H1 (cell line): ENCODE data around the gene TRIOBP. TPM values are rescaled to one million over a fixed set of nuclear protein-coding genes. Genes with fewer than 3 reads are reported as not detected.
A peak's percentile ranks its signal among the peaks of the same experiment; 100 is the strongest.

ENCODE experiments used
- CHD1 ChIP-seq: IDR thresholded peaks from 2 replicates; pipeline ENCODE4 v1.6.1; 2012; ENCODE audit warnings: low read depth, low read length, improper control_type of control experiment
- GABPA ChIP-seq: IDR thresholded peaks from 2 replicates; pipeline ENCODE4 v1.6.1; 2011; ENCODE audit warnings: mild to moderate bottlenecking, low read length, moderate library complexity, borderline replicate concordance; ENCODE audit not compliant: insufficient read depth
- HDAC2 ChIP-seq, 2 experiments: fragments of 300-600 bp in 1 of 2; sonication (generic) in 1 of 2; IDR thresholded peaks; 2 replicates each; pipeline ENCODE4 v1.6.1; 2011 to 2012; ENCODE audit warnings: low read depth in 2 of 2, low read length in 2 of 2, mild to moderate bottlenecking in 2 of 2, moderate library complexity in 2 of 2, borderline replicate concordance in 1 of 2, inconsistent platforms in 1 of 2
- KDM1A ChIP-seq: fragments of 200-600, 300-600 bp; sonication (generic); IDR thresholded peaks from 2 replicates; pipeline ENCODE4 v1.7.1; 2016; ENCODE audit warnings: mild to moderate bottlenecking, low read length, borderline replicate concordance
- NANOG ChIP-seq: IDR thresholded peaks from 2 replicates; pipeline ENCODE4 v1.6.1; 2011; ENCODE audit warnings: low read length, low read depth, mild to moderate bottlenecking, inconsistent platforms; ENCODE audit not compliant: insufficient read depth, poor library complexity, severe bottlenecking
- POLR2AphosphoS5 ChIP-seq: IDR thresholded peaks from 2 replicates; pipeline ENCODE4 v1.6.1; 2011; ENCODE audit warnings: low read depth, low read length
- RAD21 ChIP-seq, 2 experiments: IDR thresholded peaks in 1 of 2; conservative IDR thresholded peaks in 1 of 2; 2 replicates each; pipeline ENCODE4 v1.6.1; 2011; ENCODE audit warnings: low read depth in 2 of 2, low read length in 2 of 2, improper control_type of control experiment in 1 of 2, inconsistent platforms in 1 of 2, mild to moderate bottlenecking in 1 of 2, moderate library complexity in 1 of 2
- RXRA ChIP-seq: IDR thresholded peaks from 2 replicates; pipeline ENCODE4 v1.6.1; 2011; ENCODE audit warnings: low read depth, mild to moderate bottlenecking, low read length, moderate library complexity; ENCODE audit not compliant: insufficient read depth
- SIX5 ChIP-seq: IDR thresholded peaks from 2 replicates; pipeline ENCODE4 v1.6.1; 2011; ENCODE audit warnings: mild to moderate bottlenecking, low read depth, low read length
- SUZ12 ChIP-seq: fragments of 200-600 bp; sonication (generic); IDR thresholded peaks from 2 replicates; pipeline ENCODE4 v1.6.1; 2012; ENCODE audit warnings: mild to moderate bottlenecking, inconsistent platforms, low read length, moderate library complexity, mixed read lengths
- TCF12 ChIP-seq: IDR thresholded peaks from 2 replicates; pipeline ENCODE4 v1.6.1; 2011; ENCODE audit warnings: low read depth, mild to moderate bottlenecking, low read length
- ZNF274 ChIP-seq: IDR thresholded peaks from 2 replicates; pipeline ENCODE4 v1.7.0; 2012; ENCODE audit warnings: low read length, borderline replicate concordance; ENCODE audit errors: extremely low read depth
- polyA plus RNA-seq, 7 experiments: library from polyadenylated mRNA; depleted of rRNA in 3 of 7; stranded (reverse) in 5 of 7; unstranded in 2 of 7; fragments of >200 nt in 5 of 7; fragments of 200-250 nt in 2 of 7; gene quantifications; 1 replicate in 5 of 7; 2 replicates in 1 of 7; 4 replicates in 1 of 7; pipeline versions ENCODE4 v1.2.1 to v1.2.3, GENCODE V29; 2011 to 2013; ENCODE audit warnings: missing spikeins in 2 of 7, mixed read lengths in 2 of 7
- total RNA-seq: library from RNA; stranded (reverse); fragmentation: NEBNext Ultra II Directional; extraction: Animal tissue kit (Norgen Biotek cat#: 25700); gene quantifications from 2 replicates; pipeline ENCODE4 v1.2.1, GENCODE V29; 2021
- TF ChIP-seq, protein P1 (sequence below): IDR thresholded peaks from 2 replicates; pipeline ENCODE4 v1.6.1; 2011; ENCODE audit warnings: low read depth, mild to moderate bottlenecking, low read length; ENCODE audit not compliant: insufficient read depth
- TF ChIP-seq, protein P2 (sequence below): IDR thresholded peaks from 2 replicates; pipeline ENCODE4 v1.6.1; 2012; ENCODE audit warnings: low read length, inconsistent platforms
- TF ChIP-seq, protein P3 (sequence below): IDR thresholded peaks from 2 replicates; pipeline ENCODE4 v1.6.1; 2011; ENCODE audit warnings: low read length, improper control_type of control experiment
- TF ChIP-seq, protein P4 (sequence below), 3 experiments: IDR thresholded peaks; 1 replicate in 2 of 3; 2 replicates in 1 of 3; pipeline versions ENCODE4 v1.5.1 to v1.6.1; 2011; ENCODE audit warnings: low read length in 3 of 3, mild to moderate bottlenecking in 3 of 3, inconsistent platforms in 2 of 3, low read depth in 1 of 3, moderate library complexity in 1 of 3; ENCODE audit not compliant: insufficient read depth in 1 of 3; ENCODE audit errors: control extremely low read depth in 1 of 3

TRIOBP gene
- total and polyA plus RNA-seq, 2 of the 8 experiments (the other 6 are each of a cell fraction or from before 2014, with no cell fraction given): 18.2 to 27.3 TPM

DNA sequence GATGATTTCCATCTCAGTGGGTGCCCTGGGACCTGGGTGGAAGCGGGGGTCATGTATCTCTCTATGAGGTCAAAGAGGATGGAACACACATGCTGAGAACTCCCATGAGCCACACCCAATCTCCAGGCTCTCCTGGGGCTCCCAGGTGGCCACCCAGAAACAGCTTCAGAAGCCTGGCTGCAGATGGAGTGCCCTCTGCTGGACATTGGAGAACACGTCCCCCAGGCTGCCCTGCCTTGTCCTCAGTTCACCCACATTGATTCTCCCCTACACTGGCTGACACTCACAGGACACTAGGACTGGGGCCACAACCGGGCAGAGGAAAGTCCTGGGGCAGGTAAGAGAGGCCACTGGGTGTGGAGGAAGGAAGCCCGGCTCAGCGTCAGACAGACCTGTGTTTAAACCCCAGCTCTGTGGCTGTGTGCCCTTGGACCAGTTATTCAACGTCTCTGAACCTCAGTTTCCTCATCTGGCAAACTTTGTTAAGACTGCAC lies 15.2 kb upstream of the TRIOBP start (continued):
- TF ChIP-seq ZNF274 (no peak), RAD21 (IDR thresholded peaks at IDR 0.05 in 1 of 2, conservative IDR thresholded peaks at IDR 0.05 in 1 of 2; ENCODE audit: low read depth in 2 of 2, low read length in 2 of 2) (peak; percentile 88 to 90), HDAC2 (IDR thresholded peaks at IDR 0.05; ENCODE audit: borderline replicate concordance in 1 of 2, low read depth in 2 of 2, low read length in 2 of 2) (0 out of 4 replicates have a peak, but pooled peaks of 1 of the 2 experiments have one; percentile 70), POLR2AphosphoS5 (no peak), SUZ12 (no peak), GABPA (peak; percentile 78; the same call in 1 of the 2 replicates), SIX5 (no peak), KDM1A (no peak), CHD1 (no peak), NANOG (no peak), RXRA (peak; percentile 92), TCF12 (peak; percentile 54; the same call in 1 of the 2 replicates)
- TF ChIP-seq, protein P1, sequence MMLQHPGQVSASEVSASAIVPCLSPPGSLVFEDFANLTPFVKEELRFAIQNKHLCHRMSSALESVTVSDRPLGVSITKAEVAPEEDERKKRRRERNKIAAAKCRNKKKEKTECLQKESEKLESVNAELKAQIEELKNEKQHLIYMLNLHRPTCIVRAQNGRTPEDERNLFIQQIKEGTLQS: no peak
- TF ChIP-seq, protein P2, sequence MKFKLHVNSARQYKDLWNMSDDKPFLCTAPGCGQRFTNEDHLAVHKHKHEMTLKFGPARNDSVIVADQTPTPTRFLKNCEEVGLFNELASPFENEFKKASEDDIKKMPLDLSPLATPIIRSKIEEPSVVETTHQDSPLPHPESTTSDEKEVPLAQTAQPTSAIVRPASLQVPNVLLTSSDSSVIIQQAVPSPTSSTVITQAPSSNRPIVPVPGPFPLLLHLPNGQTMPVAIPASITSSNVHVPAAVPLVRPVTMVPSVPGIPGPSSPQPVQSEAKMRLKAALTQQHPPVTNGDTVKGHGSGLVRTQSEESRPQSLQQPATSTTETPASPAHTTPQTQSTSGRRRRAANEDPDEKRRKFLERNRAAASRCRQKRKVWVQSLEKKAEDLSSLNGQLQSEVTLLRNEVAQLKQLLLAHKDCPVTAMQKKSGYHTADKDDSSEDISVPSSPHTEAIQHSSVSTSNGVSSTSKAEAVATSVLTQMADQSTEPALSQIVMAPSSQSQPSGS: no peak
- TF ChIP-seq, protein P3, sequence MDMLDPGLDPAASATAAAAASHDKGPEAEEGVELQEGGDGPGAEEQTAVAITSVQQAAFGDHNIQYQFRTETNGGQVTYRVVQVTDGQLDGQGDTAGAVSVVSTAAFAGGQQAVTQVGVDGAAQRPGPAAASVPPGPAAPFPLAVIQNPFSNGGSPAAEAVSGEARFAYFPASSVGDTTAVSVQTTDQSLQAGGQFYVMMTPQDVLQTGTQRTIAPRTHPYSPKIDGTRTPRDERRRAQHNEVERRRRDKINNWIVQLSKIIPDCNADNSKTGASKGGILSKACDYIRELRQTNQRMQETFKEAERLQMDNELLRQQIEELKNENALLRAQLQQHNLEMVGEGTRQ: no peak
- TF ChIP-seq, protein P4, sequence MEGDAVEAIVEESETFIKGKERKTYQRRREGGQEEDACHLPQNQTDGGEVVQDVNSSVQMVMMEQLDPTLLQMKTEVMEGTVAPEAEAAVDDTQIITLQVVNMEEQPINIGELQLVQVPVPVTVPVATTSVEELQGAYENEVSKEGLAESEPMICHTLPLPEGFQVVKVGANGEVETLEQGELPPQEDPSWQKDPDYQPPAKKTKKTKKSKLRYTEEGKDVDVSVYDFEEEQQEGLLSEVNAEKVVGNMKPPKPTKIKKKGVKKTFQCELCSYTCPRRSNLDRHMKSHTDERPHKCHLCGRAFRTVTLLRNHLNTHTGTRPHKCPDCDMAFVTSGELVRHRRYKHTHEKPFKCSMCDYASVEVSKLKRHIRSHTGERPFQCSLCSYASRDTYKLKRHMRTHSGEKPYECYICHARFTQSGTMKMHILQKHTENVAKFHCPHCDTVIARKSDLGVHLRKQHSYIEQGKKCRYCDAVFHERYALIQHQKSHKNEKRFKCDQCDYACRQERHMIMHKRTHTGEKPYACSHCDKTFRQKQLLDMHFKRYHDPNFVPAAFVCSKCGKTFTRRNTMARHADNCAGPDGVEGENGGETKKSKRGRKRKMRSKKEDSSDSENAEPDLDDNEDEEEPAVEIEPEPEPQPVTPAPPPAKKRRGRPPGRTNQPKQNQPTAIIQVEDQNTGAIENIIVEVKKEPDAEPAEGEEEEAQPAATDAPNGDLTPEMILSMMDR (IDR thresholded peaks at IDR 0.05; ENCODE audit: control extremely low read depth in 1 of 3, insufficient read depth in 1 of 3, low read depth in 1 of 3, low read length in 3 of 3): peak; percentile 95 to 99 (median 96)
